KMS-11 (cell line): ENCODE data around the gene AIPL1.

Experiments used
- H2AFZ ChIP-seq: fragments of 200-600 bp; sonication (generic); 2 replicates; pipeline ENCODE4 v1.6.1; 2016; ENCODE audit warnings: antibody characterized with exemption, mixed run types, low read depth
- H3K27ac ChIP-seq: fragments of 200-600 bp; sonication (generic); 2 replicates; pipeline ENCODE4 v1.6.1; 2016; ENCODE audit warnings: mild to moderate bottlenecking, mixed run types
- H3K27me3 ChIP-seq: fragments of 200-600 bp; sonication (generic); 2 replicates; pipeline ENCODE4 v1.6.1; 2017; ENCODE audit warnings: mild to moderate bottlenecking, low read depth, mixed run types, moderate library complexity; ENCODE audit not compliant: insufficient read depth
- H3K36me3 ChIP-seq: fragments of 200-600 bp; sonication (generic); 2 replicates; pipeline ENCODE4 v1.6.1; 2017; ENCODE audit warnings: mild to moderate bottlenecking, mixed run types; ENCODE audit not compliant: insufficient read depth
- H3K4me1 ChIP-seq: fragments of 200-600 bp; sonication (generic); 2 replicates; pipeline ENCODE4 v1.6.1; 2016; ENCODE audit warnings: mild to moderate bottlenecking, low read depth, mixed run types; ENCODE audit not compliant: poor library complexity, severe bottlenecking
- H3K4me2 ChIP-seq: fragments of 200-600 bp; sonication (generic); 2 replicates; pipeline ENCODE4 v1.7.0; 2016; ENCODE audit warnings: mild to moderate bottlenecking, mixed run types
- H3K4me3 ChIP-seq: fragments of 200-600 bp; sonication (generic); IDR thresholded peaks from 2 replicates; pipeline ENCODE4 v1.6.1; 2017; ENCODE audit warnings: low read depth, low read length, mixed read lengths; ENCODE audit not compliant: insufficient read depth
- H3K79me2 ChIP-seq: fragments of 200-600 bp; sonication (generic); 2 replicates; pipeline ENCODE4 v1.6.1; 2016; ENCODE audit warnings: low read depth, mixed run types; ENCODE audit not compliant: insufficient read depth
- H3K9ac ChIP-seq: fragments of 200-600 bp; sonication (generic); 2 replicates; pipeline ENCODE4 v1.6.1; 2016; ENCODE audit warnings: mild to moderate bottlenecking, mixed run types
- H4K20me1 ChIP-seq: fragments of 200-600 bp; sonication (generic); 2 replicates; pipeline ENCODE4 v1.6.1; 2016; ENCODE audit warnings: mild to moderate bottlenecking, mixed run types; ENCODE audit not compliant: insufficient read depth
- TF ChIP-seq, protein P1 (sequence below): fragments of 200-600 bp; sonication (generic); conservative IDR thresholded peaks from 2 replicates; pipeline ENCODE4 v1.6.1; 2017; ENCODE audit warnings: low read depth, mild to moderate bottlenecking, antibody characterized with exemption, low read length, moderate library complexity, mixed read lengths

AIPL1 gene

DNA sequence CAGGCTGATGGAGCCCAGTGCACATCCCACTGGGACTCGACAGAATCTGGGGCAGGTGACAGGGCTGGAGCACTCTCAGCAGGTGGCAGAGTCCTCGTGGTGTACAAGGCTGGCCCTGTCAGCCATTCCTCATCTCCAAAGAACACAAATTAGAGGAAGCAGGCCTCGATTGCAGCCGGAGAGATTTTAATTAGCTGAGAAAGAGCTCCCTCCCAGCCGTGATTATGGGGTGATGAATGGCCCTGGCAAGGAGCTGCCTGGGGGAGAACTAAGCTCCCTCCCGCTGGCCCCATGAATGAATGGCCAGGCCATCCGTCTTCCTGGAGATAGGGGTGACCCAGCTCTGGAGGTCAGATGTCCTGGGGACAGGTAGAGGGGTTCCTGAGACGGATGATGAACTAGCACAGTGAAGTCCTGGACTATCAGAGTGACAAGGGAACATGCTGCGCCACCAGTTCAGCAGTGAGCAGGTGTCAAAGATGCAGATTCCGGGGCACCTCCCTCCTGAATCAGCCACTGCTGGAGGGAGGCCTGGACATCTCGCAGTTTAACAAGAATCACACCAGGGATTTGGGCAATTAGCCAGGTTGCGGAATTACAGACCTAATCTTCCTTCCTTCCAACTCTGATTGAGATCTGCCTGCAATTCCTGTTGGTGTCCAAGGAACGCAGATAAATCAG is 44.8 kb upstream of the AIPL1 start:
- Histone ChIP-seq H3K4me1 (no peaks in the 10 kb centered on the region), H3K9ac (no peak overlapping the region), H3K27me3 (no peaks in the 10 kb centered on the region), H3K36me3 (no peaks in the 10 kb centered on the region), H3K79me2 (no peaks in the 10 kb centered on the region), H2AFZ (no peak overlapping the region), H4K20me1 (no peaks in the 10 kb centered on the region), H3K4me3 (no peak overlapping the region), H3K27ac (no peak overlapping the region), H3K4me2 (no peak overlapping the region)
- TF ChIP-seq, protein P1, sequence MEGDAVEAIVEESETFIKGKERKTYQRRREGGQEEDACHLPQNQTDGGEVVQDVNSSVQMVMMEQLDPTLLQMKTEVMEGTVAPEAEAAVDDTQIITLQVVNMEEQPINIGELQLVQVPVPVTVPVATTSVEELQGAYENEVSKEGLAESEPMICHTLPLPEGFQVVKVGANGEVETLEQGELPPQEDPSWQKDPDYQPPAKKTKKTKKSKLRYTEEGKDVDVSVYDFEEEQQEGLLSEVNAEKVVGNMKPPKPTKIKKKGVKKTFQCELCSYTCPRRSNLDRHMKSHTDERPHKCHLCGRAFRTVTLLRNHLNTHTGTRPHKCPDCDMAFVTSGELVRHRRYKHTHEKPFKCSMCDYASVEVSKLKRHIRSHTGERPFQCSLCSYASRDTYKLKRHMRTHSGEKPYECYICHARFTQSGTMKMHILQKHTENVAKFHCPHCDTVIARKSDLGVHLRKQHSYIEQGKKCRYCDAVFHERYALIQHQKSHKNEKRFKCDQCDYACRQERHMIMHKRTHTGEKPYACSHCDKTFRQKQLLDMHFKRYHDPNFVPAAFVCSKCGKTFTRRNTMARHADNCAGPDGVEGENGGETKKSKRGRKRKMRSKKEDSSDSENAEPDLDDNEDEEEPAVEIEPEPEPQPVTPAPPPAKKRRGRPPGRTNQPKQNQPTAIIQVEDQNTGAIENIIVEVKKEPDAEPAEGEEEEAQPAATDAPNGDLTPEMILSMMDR: no peak

DNA sequence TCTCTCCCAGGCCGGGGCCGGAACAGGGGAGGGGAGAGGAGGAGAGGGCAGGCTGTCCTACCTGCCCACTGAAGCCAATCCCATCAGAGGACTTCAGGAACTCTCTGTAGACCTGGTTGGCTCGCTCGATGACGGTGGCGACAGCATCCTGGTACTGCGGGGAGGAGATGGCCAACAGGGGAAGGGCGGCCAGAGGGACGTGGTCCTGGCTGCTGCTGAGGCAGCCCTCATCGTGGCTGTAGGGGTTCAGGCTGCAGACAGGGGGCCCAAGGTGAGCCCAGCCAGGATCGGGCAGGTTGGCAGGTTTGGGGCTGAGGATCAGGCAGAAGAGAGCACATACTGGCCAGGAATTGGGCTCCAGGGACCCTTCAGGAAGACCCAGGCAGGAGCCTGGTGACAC is 43.6 kb upstream of the AIPL1 start:
- Histone ChIP-seq H3K27me3 (no peaks in the 10 kb centered on the region), H3K27ac (no peak overlapping the region), H3K4me2 (no peak overlapping the region), H3K36me3 (no peaks in the 10 kb centered on the region), H4K20me1 (no peaks in the 10 kb centered on the region), H3K9ac (no peak overlapping the region), H3K79me2 (no peaks in the 10 kb centered on the region), H2AFZ (no peak overlapping the region), H3K4me3 (no peak overlapping the region), H3K4me1 (no peaks in the 10 kb centered on the region)
- TF ChIP-seq, protein P1: no peak

DNA sequence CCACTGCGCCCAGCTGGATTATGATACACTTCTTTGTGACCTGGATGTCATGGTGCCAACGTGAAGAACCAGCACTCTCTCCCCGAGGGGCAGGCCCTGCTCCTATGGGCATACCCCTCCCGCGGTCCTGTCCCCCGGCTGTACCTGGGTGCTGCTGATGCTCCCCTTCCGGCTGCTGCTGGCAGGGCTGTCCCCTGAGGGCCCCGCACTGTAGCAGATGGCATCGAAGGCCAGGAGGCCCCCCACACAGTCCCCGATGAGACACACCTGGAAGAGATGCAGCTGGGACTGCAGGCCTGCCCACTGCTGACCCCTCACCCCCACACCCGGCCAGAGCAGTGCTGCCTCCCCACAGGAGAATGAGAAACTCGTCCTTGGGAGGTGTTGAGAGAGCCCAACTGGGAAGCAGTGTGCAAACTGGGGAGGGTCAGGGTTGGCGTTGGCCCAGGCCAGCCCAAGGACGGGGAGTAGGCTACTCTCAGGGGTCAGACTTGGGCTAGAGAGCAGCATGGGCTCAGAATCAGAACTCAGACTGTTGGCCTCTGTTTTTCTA is 43.0 kb upstream of the AIPL1 start:
- TF ChIP-seq, protein P1: no peak
- Histone ChIP-seq H3K4me2 (no peak overlapping the region), H3K27me3 (no peaks in the 10 kb centered on the region), H4K20me1 (no peaks in the 10 kb centered on the region), H3K9ac (no peak overlapping the region), H3K79me2 (no peaks in the 10 kb centered on the region), H3K36me3 (no peaks in the 10 kb centered on the region), H2AFZ (no peak overlapping the region), H3K4me1 (no peaks in the 10 kb centered on the region), H3K27ac (no peak overlapping the region), H3K4me3 (no peak overlapping the region)

DNA sequence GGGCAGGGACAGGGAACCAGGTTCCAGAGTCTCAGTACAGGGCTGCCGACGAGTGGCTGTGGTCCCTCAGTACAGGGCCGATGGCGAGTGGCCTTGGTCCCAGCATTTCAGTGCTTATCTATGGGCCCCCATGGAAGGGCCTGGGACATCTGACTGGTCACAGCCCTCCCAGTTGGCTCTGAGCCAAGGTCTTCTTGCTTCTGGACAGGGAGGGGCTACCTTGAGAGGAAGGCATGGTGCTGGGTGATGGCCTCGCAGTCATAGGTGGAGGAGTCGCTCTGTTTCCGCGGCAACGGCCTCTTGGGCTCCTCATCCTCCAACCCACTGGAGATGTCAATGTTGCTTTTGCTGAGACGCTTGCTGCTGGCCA is 41.9 kb upstream of the AIPL1 start:
- H3K4me2 ChIP-seq: no peak overlapping the region
- no peaks in the 10 kb centered on the region for H3K79me2 ChIP-seq
- no peak overlapping the region for H3K27ac ChIP-seq
- H3K27me3 ChIP-seq: no peaks in the 10 kb centered on the region
- no peaks in the 10 kb centered on the region for H4K20me1 ChIP-seq
- no peaks in the 10 kb centered on the region for H3K4me1 ChIP-seq
- H3K9ac ChIP-seq: no peak overlapping the region
- TF ChIP-seq, protein P1: no peak
- H3K4me3 ChIP-seq: no peak overlapping the region
- no peaks in the 10 kb centered on the region for H3K36me3 ChIP-seq
- H2AFZ ChIP-seq: no peak overlapping the region
